NCI-H2171 (cell line): Measurements from ENCODE around the gene NHEJ1.

ENCODE experiments used
- DNase-seq: peaks from one replicate; lab custom pipeline; 2025; lab: John Stamatoyannopoulos, UW

NHEJ1 gene

DNA sequence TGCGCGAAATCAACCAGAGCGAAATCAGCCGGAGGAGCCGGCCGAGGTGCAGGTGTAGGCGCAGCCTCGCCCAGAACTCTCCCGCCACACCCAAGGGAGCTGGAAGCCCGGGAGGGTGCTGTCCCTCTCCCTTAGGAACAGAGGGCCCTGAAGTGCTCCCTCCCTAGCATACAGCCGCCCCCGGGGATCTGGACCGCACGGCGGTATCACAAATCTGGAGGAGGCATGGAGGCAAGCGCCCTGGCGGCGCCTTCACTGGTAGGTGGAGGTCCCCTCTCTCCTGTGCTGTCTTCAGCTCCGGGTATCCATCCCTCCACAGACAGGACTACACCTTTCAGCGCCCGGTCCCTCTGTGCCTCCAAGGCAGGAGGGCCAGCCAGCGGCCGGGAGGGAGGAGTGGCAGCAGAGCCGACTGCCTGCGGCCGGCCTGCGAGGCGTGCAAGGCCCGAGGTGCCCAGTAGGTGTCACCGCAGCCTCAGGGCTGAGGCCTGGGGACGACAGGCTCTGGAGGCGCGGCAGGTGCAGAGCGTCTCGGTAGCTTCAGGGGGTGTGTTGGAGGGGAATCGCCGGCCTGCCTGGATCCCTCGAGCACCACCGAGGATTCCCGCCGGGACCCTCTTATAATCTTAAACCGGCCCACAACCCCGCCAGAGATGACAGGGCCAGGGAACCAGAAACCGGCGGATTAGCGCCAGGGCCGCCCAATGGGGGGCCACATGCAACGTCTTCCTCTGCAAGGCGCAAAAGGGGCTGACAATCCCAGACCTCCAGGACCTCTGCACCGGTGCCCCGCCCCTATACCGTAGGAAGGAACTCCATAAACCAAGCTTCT lies 102.7 kb downstream of the NHEJ1 start:
- peak; percentile 52 for DNase-seq

DNA sequence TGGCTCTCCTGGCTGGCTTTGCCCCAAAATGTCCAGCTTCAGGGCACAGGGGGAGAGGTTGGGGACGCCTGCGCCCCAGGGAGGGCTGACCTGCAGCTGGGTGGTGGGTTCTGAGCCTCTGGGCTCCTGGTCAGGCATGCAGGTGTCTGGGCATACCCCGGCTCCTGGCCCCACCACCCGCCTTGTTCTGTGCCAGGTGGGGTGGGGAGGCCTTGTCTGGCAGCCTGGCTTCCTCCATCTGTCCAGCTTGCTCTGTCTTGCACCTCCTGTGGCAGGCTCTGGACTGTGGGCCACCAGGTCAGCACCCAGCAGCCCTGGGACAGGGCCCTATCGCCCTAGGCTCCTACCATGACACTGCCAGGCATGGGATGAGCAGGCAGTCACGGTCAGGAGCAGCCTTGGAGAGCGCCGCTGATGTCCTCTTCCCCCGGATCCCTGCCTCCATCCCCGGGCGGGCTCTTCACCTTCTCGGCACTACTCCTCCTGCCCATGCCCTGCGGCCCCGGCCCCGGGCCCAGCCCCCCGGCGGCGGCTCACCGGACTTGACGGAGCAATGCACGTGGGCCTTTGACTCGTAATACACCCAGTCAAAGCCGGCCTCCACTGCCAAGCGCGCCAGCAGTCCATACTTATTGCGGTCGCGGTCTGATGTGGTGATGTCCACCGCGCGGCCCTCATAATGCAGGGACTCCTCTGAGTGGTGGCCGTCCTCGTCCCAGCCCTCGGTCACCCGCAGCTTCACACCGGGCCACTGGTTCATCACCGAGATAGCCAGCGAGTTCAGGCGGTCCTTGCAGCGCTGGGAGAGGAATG lies 103.5 kb downstream of the NHEJ1 start:
- no peak for DNase-seq

DNA sequence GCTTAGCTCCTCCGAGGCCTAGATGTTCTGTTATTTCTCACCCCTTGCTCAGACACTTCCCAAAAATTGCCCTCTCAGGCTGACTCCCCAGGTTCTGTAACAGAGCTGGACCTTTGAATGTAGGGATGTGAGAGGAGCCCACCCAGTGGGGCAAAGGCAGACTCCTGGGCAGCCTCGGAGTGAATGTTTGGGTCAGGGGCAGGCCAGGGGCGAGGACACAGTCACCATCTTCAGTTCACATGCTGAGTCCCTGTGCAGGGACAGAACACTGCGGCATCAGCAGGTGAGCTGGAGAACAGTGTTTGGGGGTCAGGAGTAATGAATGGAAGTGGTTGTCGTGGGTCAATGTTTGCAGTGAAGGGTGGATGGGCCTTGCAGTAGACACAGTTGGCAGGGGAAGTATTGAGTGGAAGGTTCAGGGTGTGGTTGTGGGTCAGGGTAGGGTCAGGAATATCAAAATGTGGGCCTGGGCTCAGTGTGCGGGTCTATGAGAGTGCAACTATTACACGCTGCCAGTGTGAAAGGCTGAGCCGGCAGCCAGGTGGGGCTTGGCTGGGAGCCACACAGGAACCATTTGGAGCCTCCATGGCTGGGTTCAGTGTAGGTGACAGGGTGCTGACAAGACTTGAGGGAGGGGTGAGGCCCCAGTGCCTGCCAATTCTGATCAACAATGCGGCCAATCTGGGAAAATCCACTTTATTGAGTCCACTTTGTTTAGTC lies 104.3 kb downstream of the NHEJ1 start:
- DNase-seq = no peak

DNA sequence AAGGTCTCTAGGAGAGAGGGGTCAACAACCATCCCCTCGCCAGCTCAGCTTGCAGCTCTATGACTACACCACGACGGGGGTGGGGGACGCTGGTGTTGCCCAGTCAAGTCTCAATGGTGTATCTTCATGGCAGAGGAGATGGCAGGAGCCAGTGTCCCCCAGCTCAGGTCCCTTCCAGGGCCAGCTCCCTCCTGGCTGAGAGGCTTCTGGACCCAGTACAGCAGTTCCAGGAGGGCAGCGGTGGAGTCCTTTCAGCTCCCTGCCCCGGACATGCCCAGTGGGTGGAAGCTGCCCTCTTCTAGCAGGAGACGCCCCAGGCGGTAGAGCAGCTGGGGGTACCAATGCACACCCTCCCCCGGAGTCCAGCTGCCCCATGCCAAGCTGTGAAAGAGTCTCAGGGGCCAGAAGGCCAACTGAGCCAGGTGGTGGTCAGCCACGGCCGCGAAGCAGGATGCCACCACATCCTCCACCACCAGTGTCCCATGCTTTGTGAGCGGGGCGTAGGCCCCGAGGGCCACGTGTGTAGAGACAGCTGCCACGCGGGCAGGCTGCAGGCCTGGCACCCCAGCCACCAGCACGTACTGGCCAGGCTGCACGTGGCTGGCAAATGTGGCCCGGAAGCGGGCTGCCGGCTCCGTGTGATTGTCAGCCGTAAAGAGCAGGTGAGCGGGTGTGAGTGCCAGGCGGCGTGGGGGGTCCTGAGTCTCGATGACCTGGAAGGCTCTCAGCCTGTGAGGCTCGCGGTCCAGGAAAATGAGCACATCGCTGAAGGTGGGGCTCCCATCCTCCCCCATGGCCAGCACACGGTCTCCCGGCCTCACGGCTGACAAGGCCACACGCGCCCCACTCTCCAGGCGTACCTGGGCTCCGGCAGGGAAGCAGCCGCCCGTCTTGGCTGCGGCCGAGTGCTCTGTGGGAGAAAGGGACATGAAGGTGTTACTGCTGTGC lies 105.4 kb downstream of the NHEJ1 start:
- no peak for DNase-seq

DNA sequence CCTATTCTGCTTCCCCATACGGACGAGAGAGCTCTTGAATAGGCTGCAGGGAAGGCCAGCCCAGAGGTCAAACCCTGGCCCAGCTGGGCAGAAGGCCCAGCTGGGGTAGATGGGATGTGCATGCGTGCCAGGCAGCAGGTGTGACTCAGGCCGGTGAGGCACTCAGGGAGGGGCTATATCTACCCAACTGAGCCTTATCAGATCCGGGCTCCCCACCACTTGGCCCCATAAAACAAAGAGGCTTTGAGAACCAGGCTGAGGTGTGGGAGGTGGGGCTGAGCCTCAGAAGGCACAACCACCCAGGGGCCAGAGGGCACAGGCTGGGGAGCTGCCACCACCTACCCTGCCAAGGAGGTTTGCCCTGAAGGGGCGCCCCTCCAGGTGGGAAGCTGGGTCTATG lies 111.3 kb downstream of the NHEJ1 start:
- DNase-seq = no peak

DNA sequence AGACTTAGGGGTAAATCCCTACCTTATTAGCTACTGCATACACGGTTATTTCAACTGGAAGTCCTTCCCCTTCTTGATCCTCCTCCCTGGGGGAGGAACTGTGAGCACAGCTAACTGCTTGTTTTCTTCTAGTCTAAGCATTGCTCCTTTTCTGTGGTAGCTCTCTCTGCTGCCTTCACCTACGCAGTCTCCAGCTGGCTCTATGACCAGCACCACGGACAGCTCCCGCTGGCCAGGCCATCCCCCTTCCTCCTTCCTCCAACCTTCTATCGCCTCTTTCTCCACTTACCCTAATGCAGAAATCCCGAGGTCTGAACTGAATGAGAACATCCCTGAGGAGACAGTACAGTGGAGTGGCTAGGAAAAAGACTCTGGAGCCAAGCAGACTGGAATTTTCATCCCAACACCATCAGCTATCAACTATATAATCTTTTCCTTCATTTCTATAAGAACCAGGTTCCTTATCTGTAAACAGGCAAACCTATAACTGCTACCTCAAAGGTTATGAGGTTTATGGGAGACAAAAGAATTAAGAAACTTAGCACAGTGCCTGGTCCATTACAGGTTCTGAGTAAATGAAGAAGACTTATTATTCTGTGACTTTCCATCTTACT lies 114.6 kb downstream of the NHEJ1 start:
- DNase-seq = no peak

DNA sequence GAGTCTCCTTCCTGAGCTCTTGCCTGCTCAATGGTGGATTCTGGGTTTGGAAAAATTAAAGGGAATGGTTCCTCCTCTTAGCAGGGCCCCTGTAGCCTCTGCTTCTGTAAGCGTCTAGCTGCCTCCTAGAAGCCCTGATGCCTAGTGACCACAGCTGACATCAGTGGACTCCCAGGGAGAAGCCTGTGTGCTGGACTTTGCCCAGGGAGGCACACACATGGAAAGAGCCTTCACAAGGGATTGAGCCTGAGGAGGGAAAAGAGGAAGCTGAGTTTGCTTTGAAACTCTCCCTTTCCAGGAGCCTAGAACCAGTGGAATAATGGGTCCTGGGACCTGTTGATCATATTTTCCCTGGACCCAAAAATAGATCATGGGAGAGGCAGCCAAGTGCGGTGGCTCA lies 117.9 kb downstream of the NHEJ1 start:
- no peak for DNase-seq

DNA sequence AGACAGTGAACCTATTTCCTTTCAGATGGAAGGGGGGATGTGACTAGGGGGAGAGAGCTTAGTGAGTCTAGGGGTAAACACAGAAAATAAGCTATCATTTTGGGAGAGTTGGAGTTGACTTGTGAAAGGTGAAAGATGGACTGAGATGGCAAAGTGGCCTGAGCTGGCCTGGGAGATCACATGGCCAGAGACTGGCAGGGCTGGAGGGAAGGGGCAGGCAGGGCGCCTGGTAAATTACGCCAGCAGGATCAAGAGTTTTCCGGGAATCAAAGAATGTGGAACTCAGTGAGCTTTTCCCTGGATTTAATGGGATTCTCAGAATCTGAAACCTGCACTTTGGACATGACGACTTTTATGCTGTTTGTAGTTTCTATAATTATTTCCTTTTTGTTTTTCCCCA lies 118.5 kb downstream of the NHEJ1 start:
- DNase-seq = no peak

DNA sequence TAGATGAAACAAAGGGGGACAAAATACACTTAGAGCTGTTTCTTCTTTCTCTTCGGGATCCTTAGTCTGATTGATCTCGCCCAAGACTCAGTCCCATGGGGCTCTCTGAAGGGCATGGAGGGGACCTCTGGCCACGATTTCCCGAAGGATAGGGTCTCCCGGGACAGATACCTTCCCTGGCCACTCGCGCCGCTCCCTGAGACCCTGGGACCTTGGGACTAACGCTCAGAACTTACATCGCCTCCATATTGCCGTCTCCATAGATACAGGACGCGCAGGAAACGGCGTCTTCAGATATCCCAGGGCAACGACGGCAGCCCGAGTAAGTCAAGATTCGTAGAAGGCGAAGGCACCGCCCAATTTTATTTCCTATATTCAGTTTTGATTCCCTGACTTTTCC lies 119.4 kb downstream of the NHEJ1 start, which contains the start of gene CFAP65:
Gene CFAP65, minus strand, starts transcription at position 265 of the 400 bp plus-strand sequence. CDS start 2,468 bp downstream, outside the sequence.
- peak; percentile 22 for DNase-seq

DNA sequence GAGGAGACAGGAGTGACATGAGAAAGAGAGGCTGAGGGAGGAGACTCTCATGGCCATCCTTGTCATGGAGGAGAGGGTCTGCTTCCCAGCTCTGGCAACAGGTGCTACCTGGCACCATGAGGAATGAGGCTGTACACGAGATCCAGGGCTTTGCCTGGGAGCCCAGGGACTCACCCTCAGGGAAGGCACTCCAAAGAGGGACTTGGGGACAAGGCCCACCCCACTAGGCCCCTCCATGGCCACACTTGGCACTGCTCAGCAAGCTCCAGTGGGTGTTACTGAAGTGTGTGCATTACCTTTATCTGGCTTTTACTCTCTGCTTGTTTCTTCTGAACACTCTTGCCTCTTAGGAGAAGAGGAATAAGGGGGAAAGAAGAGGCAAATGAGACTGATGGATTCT lies 122.0 kb downstream of the NHEJ1 start:
- no peak for DNase-seq

DNA sequence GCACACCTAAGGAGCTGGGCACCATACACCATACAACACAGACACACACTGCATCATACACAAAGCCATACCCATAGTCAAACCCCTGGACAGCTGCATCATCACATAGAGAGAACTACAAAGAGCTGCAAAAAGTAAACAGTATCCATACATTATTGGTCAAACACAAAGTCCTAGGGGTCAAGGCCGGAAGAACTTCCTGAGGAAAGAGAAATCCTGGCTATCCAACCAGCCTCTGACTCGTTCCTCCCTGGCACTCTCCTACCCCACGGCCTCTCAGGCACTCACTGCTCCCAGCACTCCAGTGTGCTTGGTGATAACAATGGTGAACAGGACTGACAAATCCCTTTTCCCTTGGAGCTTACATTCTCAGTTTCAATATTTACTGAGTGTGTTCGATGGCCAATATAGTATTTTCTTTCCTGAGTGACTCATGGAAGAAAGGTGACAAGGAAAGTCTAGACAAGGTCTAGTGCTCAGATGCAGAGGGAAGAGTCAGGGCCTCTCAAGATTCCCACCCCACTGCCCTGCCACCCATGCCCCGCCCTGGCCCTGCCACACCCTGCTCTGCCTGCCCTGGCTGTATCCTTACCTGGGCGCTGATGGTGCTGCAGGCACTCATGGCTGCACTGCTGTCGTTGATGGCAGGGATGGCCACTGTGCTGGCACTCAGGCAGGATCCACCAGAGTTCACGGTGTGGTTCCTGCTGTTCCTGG lies 122.7 kb downstream of the NHEJ1 start:
- no peak for DNase-seq

DNA sequence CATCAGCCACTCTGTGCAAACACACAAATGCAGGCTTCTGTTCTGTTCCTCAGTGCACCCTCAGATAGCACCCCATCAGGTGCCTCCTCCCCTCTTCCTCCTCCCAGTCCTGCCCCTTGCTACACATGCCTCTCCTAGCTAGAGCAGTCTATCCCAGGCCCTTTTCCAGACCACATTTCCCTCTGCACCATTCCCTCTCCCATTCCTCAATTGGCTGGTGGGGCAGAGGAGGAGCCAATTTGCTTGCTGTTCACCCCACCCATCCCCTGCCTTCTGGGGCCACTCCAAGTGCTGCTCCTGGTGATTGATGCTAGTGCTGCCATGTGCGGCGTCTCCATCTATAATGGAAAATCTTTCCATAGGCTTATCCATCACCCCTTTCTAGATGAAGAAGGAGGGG lies 124.7 kb downstream of the NHEJ1 start:
- DNase-seq = no peak

DNA sequence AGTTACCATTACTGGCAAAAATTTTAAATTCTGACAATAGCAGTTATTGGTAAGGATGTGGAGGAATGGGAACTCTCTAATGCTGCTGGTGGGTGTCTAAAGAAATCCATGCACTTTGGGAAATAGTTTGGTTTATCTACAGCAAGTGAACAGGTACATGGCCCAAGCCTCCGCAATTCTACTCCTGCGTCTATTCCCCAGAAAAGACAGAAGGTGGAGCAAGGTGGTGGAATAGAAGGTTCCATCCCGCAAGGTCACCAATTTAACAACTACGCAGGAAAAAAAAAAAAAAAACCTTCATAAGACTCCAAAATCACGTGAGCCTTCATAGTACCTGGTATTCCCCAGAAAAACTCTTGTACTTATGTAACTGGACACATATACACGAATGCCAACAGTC lies 125.8 kb downstream of the NHEJ1 start:
- no peak for DNase-seq

DNA sequence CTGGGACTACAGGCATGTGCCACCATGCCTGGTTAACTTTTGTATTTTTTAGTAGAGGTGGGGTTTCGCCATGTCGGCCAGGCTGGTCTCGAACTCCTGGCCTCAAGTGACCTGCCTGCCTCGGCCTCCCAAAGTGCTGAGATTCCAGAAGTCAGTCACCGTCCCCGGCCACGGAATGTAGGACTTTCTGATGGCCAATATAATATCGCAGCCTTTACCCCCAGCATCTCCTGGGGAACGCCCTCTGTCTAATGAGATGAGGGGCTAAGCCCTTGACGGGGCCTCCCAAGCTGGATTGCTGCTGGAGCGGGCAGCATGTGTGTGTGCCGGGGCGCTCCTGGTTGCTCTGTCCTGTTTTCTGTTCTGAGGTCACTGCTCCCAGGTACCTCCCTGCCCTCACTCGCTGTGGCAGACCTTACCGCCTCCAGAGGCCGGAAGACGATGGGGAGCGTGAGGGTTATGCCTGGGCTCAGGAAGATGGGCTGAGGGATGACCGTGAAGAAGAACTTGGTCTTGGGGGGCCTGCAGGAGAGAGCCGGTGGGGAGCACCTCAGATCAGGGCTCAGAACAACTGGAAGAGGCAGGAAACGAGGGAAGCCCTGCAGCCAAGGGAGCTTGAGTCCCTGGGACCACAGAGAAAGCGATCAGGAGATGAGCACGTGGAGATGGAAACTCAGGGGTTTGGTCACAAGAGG lies 128.4 kb downstream of the NHEJ1 start:
- DNase-seq = no peak

DNA sequence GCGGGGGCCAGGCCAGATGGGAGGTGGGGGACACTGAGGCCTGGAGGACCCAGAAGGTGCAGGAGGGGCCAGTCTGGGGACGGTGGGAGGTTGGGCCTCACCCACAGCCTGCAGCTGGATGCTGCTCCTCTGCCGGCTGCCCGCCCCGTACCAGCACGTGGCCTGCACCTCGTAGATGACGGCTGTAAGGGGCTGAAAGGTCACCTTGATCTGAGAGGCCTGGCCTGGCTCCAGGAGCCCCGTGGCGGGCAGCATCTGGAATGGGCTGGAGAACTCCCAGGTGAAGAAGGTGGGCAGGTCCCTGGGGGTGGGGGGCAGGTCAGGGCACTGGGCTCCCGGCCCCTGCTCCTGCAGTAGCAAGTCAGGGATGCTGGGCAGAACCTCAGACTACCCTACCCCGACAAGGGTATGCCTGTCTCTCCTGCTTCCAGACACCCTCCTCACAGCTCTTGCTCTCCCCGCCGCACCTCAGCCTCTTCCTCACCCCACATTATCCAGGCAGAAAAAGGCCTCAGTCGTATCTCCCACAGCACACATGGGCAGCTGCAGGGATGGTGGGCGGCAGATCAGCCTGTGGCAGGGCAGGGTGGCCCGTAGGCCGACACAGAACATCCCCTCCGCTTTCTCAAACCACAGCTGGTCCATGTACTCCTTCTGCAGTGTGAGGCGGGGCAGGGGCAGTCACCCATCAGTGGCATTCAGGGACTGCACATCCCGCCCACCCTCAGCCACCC lies 129.4 kb downstream of the NHEJ1 start:
- no peak for DNase-seq

DNA sequence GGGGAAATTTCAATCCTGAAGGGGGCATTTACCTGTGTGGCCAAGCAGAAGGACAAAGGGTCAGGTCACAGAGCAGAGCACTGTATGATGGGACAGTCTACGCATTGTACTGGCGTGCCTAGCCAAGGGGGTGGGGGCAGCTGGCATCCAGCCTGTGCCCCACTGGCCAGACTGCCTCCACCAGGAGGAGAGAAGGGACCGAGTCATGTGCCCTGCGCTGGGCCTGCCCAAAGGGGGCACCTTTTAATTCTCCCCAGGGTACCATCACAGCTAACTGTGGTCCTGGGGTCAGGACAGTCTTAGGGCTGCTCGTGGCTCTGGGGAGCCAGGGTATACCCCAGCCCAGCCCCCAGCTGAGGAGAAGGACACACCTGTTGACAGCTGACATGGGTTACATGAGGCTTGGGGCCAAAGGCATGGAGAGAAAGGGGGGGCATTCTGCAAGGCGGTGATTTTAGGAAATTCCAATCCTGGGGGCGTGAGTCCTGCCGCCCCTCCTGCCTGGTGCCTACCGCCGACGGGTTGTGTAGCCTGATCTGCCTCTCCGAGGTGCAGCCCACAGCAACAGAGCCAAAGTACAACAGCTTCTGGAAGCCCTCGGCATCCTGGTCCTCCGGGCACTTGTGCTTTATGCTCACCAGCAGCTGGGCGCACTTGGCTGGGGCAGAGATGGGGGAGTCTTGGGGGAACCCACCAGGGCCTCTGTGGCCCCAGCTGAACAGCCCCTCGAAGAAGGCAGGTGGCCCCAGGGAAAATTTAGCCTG lies 130.3 kb downstream of the NHEJ1 start:
- no peak for DNase-seq

DNA sequence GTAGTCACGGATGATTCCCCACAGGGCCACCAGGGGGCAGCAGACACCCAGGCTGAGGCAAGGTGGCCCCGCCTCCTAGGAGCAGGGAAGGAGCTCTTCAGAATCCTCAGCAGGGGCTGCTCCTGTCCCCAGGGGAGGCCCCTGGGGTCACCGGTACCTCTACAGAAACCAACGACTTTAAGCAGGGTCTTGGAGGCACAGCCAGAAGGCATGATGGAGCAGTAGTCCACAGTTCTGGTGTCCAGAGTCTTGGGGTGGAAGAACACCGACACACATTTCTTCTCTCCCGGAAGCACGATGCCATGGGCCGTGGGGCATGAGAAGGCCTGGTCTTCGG lies 130.8 kb downstream of the NHEJ1 start:
- peak; percentile 68 for DNase-seq
